Hippocampal formation (tissue), 2 donors: ENCODE measurements around the gene MRPS18A.
"Not testable (repeated sequence)": the region's sequence is repeated elsewhere in the genome, so short reads cannot be mapped to it uniquely, and the experiment has no call there.

Source experiments
- DNase-seq, 2 donors: peaks; one replicate each; lab custom pipeline; 2025; lab: John Stamatoyannopoulos, UW

MRPS18A gene

GRCh38 chr6:43671011-43671800 lies 16.4 kb downstream of the MRPS18A start:
- DNase-seq: no peak

- no peak for DNase-seq
These were observed 17.0 kb downstream of the MRPS18A start for GRCh38 chr6:43670623-43670986.

- DNase-seq: no peak
These were observed 17.5 kb downstream of the MRPS18A start for GRCh38 chr6:43669922-43670622.

- peak; percentile 40 to 46 for DNase-seq
These were observed 18.3 kb downstream of the MRPS18A start for GRCh38 chr6:43669050-43669921.

- peak; percentile 26 to 44 for DNase-seq
These were observed 19.2 kb downstream of the MRPS18A start for GRCh38 chr6:43668151-43669028.

- DNase-seq: peak; percentile 16 to 72
These were observed 20.1 kb downstream of the MRPS18A start for GRCh38 chr6:43667245-43668150.

- DNase-seq: no peak
These were observed 21.2 kb downstream of the MRPS18A start for GRCh38 chr6:43666196-43666920.

- no peak for DNase-seq
These were observed 22.2 kb downstream of the MRPS18A start for GRCh38 chr6:43665376-43665775.

- not testable (repeated sequence) for DNase-seq
These were observed 24.6 kb downstream of the MRPS18A start for GRCh38 chr6:43662948-43663347.

- DNase-seq: no peak
These were observed 29.4 kb downstream of the MRPS18A start for GRCh38 chr6:43658161-43658560.

GRCh38 chr6:43657221-43657802 lies 30.3 kb downstream of the MRPS18A start:
- no peak for DNase-seq

GRCh38 chr6:43652822-43653221 lies 34.8 kb downstream of the MRPS18A start:
- not testable (repeated sequence) for DNase-seq

- DNase-seq: no peak
These were observed 39.3 kb downstream of the MRPS18A start for GRCh38 chr6:43648248-43648647.

GRCh38 chr6:43647613-43648012 lies 40.0 kb downstream of the MRPS18A start:
- DNase-seq: no peak

- no peak for DNase-seq
These were observed 42.0 kb downstream of the MRPS18A start for GRCh38 chr6:43645613-43645964.

GRCh38 chr6:43644940-43645612 lies 42.5 kb downstream of the MRPS18A start, which contains the start of gene RSPH9:
Gene RSPH9, plus strand, starts transcription at chr6:43645036. Its CDS starts 63 bp downstream, at chr6:43645099.
- peak in 1 of 2 donors; percentile 3 for DNase-seq

GRCh38 chr6:43639984-43640800 lies 47.4 kb downstream of the MRPS18A start:
- DNase-seq: no peak

- no peak for DNase-seq
These were observed 51.3 kb downstream of the MRPS18A start for GRCh38 chr6:43636308-43636659.
